Neuron (in vitro differentiated cells): Measurements from ENCODE around the gene DPAGT1.

Experiments
- H2AFZ ChIP-seq: one replicate; pipeline ENCODE4 v1.6.1; 2013; ENCODE audit warnings: low read depth, mild to moderate bottlenecking, inconsistent platforms, low read length, moderate library complexity
- H3K27me3 ChIP-seq: one replicate; pipeline ENCODE4 v1.6.1; 2013; ENCODE audit warnings: low read length; ENCODE audit not compliant: insufficient read depth
- H3K36me3 ChIP-seq: one replicate; pipeline ENCODE4 v1.6.1; 2013; ENCODE audit warnings: low read length; ENCODE audit not compliant: insufficient read depth
- H3K4me1 ChIP-seq: one replicate; pipeline ENCODE4 v1.6.1; 2013; ENCODE audit warnings: low read length; ENCODE audit not compliant: insufficient read depth
- H3K4me3 ChIP-seq: 2 replicates; pipeline ENCODE4 v1.5.1; 2013; ENCODE audit warnings: mild to moderate bottlenecking, low read length, moderate library complexity
- H3K9me3 ChIP-seq: one replicate; pipeline ENCODE4 v1.6.1; 2013; ENCODE audit warnings: low read length

Gene DPAGT1

GRCh38 chr11:119055901-119056300 is 45.8 kb downstream of the DPAGT1 start:
- Histone ChIP-seq H3K27me3 (no peaks in the 10 kb centered on the region), H3K36me3 (peaks cover 43% of the 10 kb centered on the region), H3K9me3 (no peaks in the 10 kb centered on the region), H3K4me1 (peaks cover 14% of the 10 kb centered on the region), H2AFZ (no peak overlapping the region), H3K4me3 (peak overlapping the region; percentile 72)

DNA sequence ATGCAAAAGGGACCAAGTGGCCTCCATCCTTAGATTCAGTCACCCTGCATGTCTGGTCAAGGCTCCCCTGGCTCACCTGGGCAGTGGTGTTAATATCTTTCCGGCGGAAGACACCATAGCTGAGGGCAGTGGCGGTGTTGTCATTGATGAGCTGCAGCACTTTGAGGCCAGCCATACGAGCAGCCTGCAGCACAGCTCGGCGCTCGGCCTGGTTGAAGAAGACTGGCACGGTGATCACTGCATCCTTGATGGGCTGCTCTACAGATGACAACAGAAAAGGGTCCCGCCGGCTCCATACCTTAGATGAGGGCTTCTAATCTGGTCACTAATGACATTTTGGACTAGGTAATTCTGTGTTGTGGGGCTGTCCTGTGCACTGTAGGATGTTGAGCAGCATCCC is 47.2 kb downstream of the DPAGT1 start:
- Histone ChIP-seq H3K4me1 (peaks cover 14% of the 10 kb centered on the region), H3K4me3 (no peak overlapping the region), H3K27me3 (no peaks in the 10 kb centered on the region), H3K36me3 (peaks cover 53% of the 10 kb centered on the region), H3K9me3 (no peaks in the 10 kb centered on the region), H2AFZ (no peak overlapping the region)

- H3K27me3 ChIP-seq: no peaks in the 10 kb centered on the region
- peaks cover 75% of the 10 kb centered on the region for H3K36me3 ChIP-seq
- H2AFZ ChIP-seq: no peak overlapping the region
- no peak overlapping the region for H3K4me3 ChIP-seq
- peaks cover 7% of the 10 kb centered on the region for H3K4me1 ChIP-seq
- no peaks in the 10 kb centered on the region for H3K9me3 ChIP-seq
Measured at GRCh38 chr11:119052163-119052814, 49.4 kb downstream of the DPAGT1 start.

DNA sequence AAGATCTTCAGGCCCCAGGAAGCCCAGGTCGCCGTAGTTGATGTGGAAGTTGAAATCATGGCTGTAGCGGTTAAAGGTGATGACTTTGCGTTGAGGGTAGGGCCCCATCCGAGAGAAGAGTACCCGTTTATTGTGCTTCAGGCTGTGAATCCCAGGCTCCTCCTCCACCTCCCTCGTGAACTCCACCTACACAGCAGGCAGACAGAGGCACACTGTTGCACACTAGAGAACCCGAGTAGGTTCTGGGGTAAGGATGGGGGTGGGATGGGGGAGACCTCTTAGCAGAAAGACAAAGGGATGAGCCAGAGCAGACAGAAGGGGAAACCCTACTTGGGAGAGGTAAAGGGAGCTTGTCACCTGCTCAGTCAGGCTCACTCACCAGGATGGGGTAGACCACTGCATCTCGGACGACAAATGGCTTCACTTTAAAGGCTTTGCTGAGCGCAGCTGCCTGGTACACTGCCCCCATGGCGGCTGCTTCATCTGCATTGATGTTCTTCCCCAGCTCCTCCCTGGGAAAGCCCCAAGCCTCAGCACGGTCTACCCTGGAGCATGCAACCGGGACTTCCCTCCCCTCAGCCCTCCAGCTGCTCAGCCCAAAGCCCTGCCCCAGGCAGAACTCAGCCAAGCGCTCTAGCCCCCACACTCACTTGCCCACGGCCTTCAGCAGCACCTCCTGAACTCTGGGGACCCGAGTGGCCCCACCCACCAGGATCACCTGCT is 50.1 kb downstream of the DPAGT1 start:
- H2AFZ ChIP-seq: no peak overlapping the region
- H3K9me3 ChIP-seq: no peaks in the 10 kb centered on the region
- H3K36me3 ChIP-seq: peaks cover 81% of the 10 kb centered on the region
- peaks cover 7% of the 10 kb centered on the region for H3K4me1 ChIP-seq
- no peaks in the 10 kb centered on the region for H3K27me3 ChIP-seq
- no peak overlapping the region for H3K4me3 ChIP-seq

GRCh38 chr11:119049081-119049480 is 52.6 kb downstream of the DPAGT1 start:
- Histone ChIP-seq H3K9me3 (no peaks in the 10 kb centered on the region), H3K36me3 (peaks cover 89% of the 10 kb centered on the region)

DNA sequence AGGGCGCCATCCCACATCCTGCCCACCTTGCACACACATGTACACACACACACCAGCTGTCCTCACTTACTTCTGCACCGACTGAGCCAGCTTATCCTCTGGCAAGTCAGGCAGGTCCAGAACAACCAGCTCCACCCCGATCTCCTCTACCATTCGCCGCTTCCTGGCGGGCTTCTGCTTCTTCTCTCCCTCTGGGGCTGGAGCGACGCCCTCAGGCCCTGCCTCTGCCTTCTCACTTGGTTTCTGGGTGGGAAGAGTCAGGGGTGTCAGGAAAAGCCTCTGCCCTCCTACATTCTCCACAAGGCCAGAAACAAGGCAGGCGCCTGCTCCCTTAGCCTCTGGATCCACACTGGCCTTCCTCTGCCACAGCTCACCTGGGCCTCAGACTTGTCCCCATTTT is 53.0 kb downstream of the DPAGT1 start:
- no peaks in the 10 kb centered on the region for H3K9me3 ChIP-seq
- H3K4me3 ChIP-seq: no peak overlapping the region
- H3K27me3 ChIP-seq: no peaks in the 10 kb centered on the region
- no peak overlapping the region for H2AFZ ChIP-seq
- H3K36me3 ChIP-seq: peaks cover 85% of the 10 kb centered on the region
- H3K4me1 ChIP-seq: no peaks in the 10 kb centered on the region

More at GRCh38 chr11:119049081-119049480, 52.6 kb downstream of the DPAGT1 start:
- H3K27me3 ChIP-seq: no peaks in the 10 kb centered on the region
- no peak overlapping the region for H2AFZ ChIP-seq
- no peaks in the 10 kb centered on the region for H3K4me1 ChIP-seq
- H3K4me3 ChIP-seq: no peak overlapping the region

DNA sequence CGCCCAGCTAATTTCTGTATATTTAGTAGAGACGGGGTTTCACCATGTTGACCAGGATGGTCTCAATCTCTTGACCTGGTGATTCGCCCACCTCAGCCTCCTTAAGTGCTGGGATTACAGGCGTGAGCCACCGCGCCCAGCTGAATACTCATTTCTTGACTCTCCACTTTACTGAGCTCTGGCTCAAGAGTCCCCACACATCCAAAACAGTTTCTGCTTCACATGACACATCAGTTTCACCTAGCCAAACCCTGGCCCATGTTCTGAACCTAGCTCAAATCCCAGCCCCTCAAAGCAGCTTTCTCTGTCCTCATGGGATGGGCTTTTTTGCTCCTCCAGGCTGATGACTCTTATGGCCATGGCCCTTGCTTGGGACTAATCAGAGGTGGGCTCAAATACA is 54.4 kb downstream of the DPAGT1 start:
- no peaks in the 10 kb centered on the region for H3K9me3 ChIP-seq
- H2AFZ ChIP-seq: no peak overlapping the region
- no peak overlapping the region for H3K4me3 ChIP-seq
- H3K27me3 ChIP-seq: no peaks in the 10 kb centered on the region
- H3K4me1 ChIP-seq: no peaks in the 10 kb centered on the region
- H3K36me3 ChIP-seq: peaks cover 71% of the 10 kb centered on the region
